Peyer's patch (tissue), 4 donors: ENCODE results near the gene RBM10.

Source experiments
- CTCF ChIP-seq, 6 experiments: fragments of 450-650 bp in 4 of 6; fragments of 200-600 bp in 2 of 6; sonication (generic) in 1 of 6; IDR thresholded peaks; one replicate each; pipeline ENCODE4 v1.5.1; 2017 to 2019; ENCODE audit warnings: antibody characterized with exemption in 6 of 6, mild to moderate bottlenecking in 3 of 6, moderate library complexity in 1 of 6
- POLR2A ChIP-seq, 2 donors: fragments of 450-650 bp; IDR thresholded peaks; one replicate each; pipeline ENCODE4 v1.5.1; 2017; ENCODE audit warnings: antibody characterized with exemption in 2 of 2, mild to moderate bottlenecking in 2 of 2, moderate library complexity in 2 of 2

GRCh38 chrX:47177079-47177478 is 32.1 kb downstream of the RBM10 start:
- no peak for TF ChIP-seq CTCF (IDR thresholded peaks at IDR 0.05)
- no peak for TF ChIP-seq POLR2A (IDR thresholded peaks at IDR 0.05)
